ENCODE measurements around the gene NPC1.
"Not testable (repeated sequence)": the region's sequence is repeated elsewhere in the genome, so short reads cannot be mapped to it uniquely, and the experiment has no call there.

Gene NPC1

GRCh38 chr18:23521907-23522306 lies 64.4 kb downstream of the NPC1 start:
- DNase-seq (ENCODE audit: low read depth): no peak
- no peak overlapping the region for H3K4me3 ChIP-seq (ENCODE audit: control insufficient read depth, low read depth, low read length)
- TF ChIP-seq, protein P1, sequence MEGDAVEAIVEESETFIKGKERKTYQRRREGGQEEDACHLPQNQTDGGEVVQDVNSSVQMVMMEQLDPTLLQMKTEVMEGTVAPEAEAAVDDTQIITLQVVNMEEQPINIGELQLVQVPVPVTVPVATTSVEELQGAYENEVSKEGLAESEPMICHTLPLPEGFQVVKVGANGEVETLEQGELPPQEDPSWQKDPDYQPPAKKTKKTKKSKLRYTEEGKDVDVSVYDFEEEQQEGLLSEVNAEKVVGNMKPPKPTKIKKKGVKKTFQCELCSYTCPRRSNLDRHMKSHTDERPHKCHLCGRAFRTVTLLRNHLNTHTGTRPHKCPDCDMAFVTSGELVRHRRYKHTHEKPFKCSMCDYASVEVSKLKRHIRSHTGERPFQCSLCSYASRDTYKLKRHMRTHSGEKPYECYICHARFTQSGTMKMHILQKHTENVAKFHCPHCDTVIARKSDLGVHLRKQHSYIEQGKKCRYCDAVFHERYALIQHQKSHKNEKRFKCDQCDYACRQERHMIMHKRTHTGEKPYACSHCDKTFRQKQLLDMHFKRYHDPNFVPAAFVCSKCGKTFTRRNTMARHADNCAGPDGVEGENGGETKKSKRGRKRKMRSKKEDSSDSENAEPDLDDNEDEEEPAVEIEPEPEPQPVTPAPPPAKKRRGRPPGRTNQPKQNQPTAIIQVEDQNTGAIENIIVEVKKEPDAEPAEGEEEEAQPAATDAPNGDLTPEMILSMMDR (conservative IDR thresholded peaks at IDR 0.05; ENCODE audit: control insufficient read depth, insufficient read depth, low read depth, low read length): no peak

DNA sequence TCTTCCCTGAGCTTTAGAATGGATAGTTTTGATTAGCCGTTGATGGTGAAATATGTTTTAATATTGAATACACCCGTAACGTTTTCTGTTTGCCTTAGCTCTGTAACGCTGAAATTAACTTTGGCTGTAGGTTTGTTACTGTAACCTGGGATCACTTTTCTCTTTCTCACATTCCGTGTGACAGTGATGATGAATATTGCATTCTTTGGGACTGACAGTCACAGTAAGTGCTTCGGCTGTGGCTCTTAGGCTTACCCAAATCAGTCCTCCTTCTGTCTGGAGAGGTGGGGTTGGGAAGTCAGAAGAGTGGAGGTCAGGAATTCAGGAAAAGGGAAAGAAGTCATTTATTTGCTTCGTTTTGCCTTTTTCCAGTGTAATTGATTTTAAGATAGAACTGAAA lies 65.0 kb downstream of the NPC1 start:
- no peak overlapping the region for H3K4me3 ChIP-seq (ENCODE audit: control insufficient read depth, low read depth, low read length)
- no peak for DNase-seq (ENCODE audit: low read depth)
- TF ChIP-seq, protein P1 (conservative IDR thresholded peaks at IDR 0.05; ENCODE audit: control insufficient read depth, insufficient read depth, low read depth, low read length): no peak

- no peak for DNase-seq (ENCODE audit: low read depth)
- TF ChIP-seq, protein P1 (conservative IDR thresholded peaks at IDR 0.05; ENCODE audit: control insufficient read depth, insufficient read depth, low read depth, low read length): no peak
- H3K4me3 ChIP-seq (ENCODE audit: control insufficient read depth, low read depth, low read length): no peak overlapping the region
Observed at GRCh38 chr18:23519734-23520133, 66.6 kb downstream of the NPC1 start.

GRCh38 chr18:23515911-23516546 lies 70.3 kb downstream of the NPC1 start:
- no peak overlapping the region for H3K4me3 ChIP-seq (ENCODE audit: control insufficient read depth, low read depth, low read length)
- TF ChIP-seq, protein P1 (conservative IDR thresholded peaks at IDR 0.05; ENCODE audit: control insufficient read depth, insufficient read depth, low read depth, low read length): peak; percentile 96
- DNase-seq (ENCODE audit: low read depth): peak; percentile 78

DNA sequence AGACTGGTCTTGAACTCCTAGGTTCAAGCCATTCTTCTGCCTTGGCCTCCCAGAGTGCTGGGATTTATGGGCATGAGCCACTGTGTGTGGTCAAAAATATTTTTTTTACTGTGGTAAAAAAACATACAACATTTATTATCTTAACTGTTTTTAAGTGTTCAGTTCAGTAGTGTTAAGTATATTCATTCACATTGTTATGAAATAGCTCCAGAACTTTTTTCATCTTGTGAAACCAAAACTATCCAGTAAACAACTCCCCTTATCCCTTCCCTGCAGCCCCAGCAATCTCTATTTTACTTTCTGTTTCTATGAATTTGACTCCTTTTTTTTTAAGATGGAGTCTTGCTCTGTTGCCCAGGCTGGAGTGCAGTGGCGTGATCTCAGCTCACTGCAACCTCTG lies 73.7 kb downstream of the NPC1 start:
- DNase-seq (ENCODE audit: low read depth): no peak
- no peak overlapping the region for H3K4me3 ChIP-seq (ENCODE audit: control insufficient read depth, low read depth, low read length)
- TF ChIP-seq, protein P1 (conservative IDR thresholded peaks at IDR 0.05; ENCODE audit: control insufficient read depth, insufficient read depth, low read depth, low read length): no peak

- DNase-seq (ENCODE audit: low read depth); H3K4me3 ChIP-seq (ENCODE audit: control insufficient read depth, low read depth, low read length): not testable (repeated sequence)
Observed at GRCh38 chr18:23512216-23512615, 74.1 kb downstream of the NPC1 start.

DNA sequence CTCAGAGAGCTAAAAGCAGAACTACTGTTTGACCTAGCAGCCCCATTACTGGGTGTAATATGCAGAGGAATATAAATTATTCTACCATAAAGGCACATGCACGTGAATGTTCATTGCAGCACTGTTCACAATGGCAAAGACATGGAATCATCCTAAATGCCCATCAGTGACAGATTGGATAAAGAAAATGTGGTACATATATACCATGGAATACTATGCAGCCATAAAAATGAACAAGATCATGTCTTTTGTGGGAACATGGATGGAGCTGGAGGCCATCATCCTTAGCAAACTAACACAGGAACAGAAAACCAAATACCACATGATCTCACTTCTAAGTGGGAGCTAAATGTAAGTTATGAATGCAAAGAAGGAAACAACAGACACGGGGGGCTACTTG lies 75.4 kb downstream of the NPC1 start:
- not testable (repeated sequence) for DNase-seq (ENCODE audit: low read depth); H3K4me3 ChIP-seq (ENCODE audit: control insufficient read depth, low read depth, low read length)

GRCh38 chr18:23506393-23506792 lies 79.9 kb downstream of the NPC1 start:
- no peak for DNase-seq (ENCODE audit: low read depth)
- H3K4me3 ChIP-seq (ENCODE audit: control insufficient read depth, low read depth, low read length): no peak overlapping the region
- TF ChIP-seq, protein P1 (conservative IDR thresholded peaks at IDR 0.05; ENCODE audit: control insufficient read depth, insufficient read depth, low read depth, low read length): no peak

Data from fibroblast of mammary gland (primary cell).